Dedifferentiated amniotic fluid mesenchymal stem cell (primary cell): ENCODE measurements around the gene KIAA1958.

Source experiments
- DNase-seq: peaks from one replicate; pipeline ENCODE4 v3.0.0-alpha.2; 2016; ENCODE audit errors: extremely low spot score

Gene KIAA1958

GRCh38 chr9:112529316-112529715 is 42.7 kb downstream of the KIAA1958 start:
- no peak for DNase-seq

- DNase-seq: no peak
These were observed 44.2 kb downstream of the KIAA1958 start for GRCh38 chr9:112530751-112531205.

- no peak for DNase-seq
These were observed 45.1 kb downstream of the KIAA1958 start for GRCh38 chr9:112531666-112532282.

- DNase-seq: no peak
These were observed 45.8 kb downstream of the KIAA1958 start for GRCh38 chr9:112532427-112532826.

- DNase-seq: no peak
These were observed 47.0 kb downstream of the KIAA1958 start for GRCh38 chr9:112533660-112534059.

- peak; percentile 25 for DNase-seq
These were observed 48.7 kb downstream of the KIAA1958 start for GRCh38 chr9:112535301-112535700.

GRCh38 chr9:112535811-112536210 is 49.2 kb downstream of the KIAA1958 start:
- no peak for DNase-seq

GRCh38 chr9:112537561-112537960 is 50.9 kb downstream of the KIAA1958 start:
- DNase-seq: no peak

GRCh38 chr9:112540800-112541199 is 54.2 kb downstream of the KIAA1958 start:
- DNase-seq: no peak

- no peak for DNase-seq
These were observed 55.1 kb downstream of the KIAA1958 start for GRCh38 chr9:112541685-112542084.

GRCh38 chr9:112542593-112543292 is 56.1 kb downstream of the KIAA1958 start:
- no peak for DNase-seq

- no peak for DNase-seq
These were observed 57.9 kb downstream of the KIAA1958 start for GRCh38 chr9:112544477-112544876.

- DNase-seq: no peak
These were observed 58.6 kb downstream of the KIAA1958 start for GRCh38 chr9:112545237-112545636.

GRCh38 chr9:112546149-112547012 is 59.8 kb downstream of the KIAA1958 start:
- DNase-seq: no peak

GRCh38 chr9:112548051-112548440 is 61.4 kb downstream of the KIAA1958 start:
- DNase-seq: no peak

- DNase-seq: no peak
These were observed 62.4 kb downstream of the KIAA1958 start for GRCh38 chr9:112548836-112549595.

GRCh38 chr9:112550531-112550930 is 63.9 kb downstream of the KIAA1958 start:
- no peak for DNase-seq

- no peak for DNase-seq
These were observed 65.0 kb downstream of the KIAA1958 start for GRCh38 chr9:112551641-112552040.

GRCh38 chr9:112552229-112553056 is 65.8 kb downstream of the KIAA1958 start:
- DNase-seq: no peak

- no peak for DNase-seq
These were observed 66.7 kb downstream of the KIAA1958 start for GRCh38 chr9:112553256-112553826.

- DNase-seq: peak; percentile 35
These were observed 67.9 kb downstream of the KIAA1958 start for GRCh38 chr9:112554516-112554915.
